Stimulated activated CD4-positive, alpha-beta T cell treated with anti-CD3 and anti-CD28 coated beads, TNF-alpha, amount 100 ng/mL, for 4 hours (primary cell): Measurements from ENCODE around the gene SLC13A2.

Experiments
- DNase-seq, 3 experiments: peaks; one replicate each; pipeline ENCODE4 v3.0.0-alpha.2; 2020; ENCODE audit warnings: low read depth in 3 of 3

The SLC13A2 gene

GRCh38 chr17:28492352-28493310, 19.2 kb downstream of the SLC13A2 start:
- no peak for DNase-seq

- no peak for DNase-seq
Measured at GRCh38 chr17:28493460-28493859, 20.0 kb downstream of the SLC13A2 start.

- peak; percentile 57 to 71 (median 61) for DNase-seq
Measured at GRCh38 chr17:28494445-28495188, 21.2 kb downstream of the SLC13A2 start.

- DNase-seq = no peak
Measured at GRCh38 chr17:28495635-28496034, 22.2 kb downstream of the SLC13A2 start.

GRCh38 chr17:28497931-28498330, 24.5 kb downstream of the SLC13A2 start:
- DNase-seq = no peak

GRCh38 chr17:28498652-28499363, 25.4 kb downstream of the SLC13A2 start:
- no peak for DNase-seq

- no peak for DNase-seq
Measured at GRCh38 chr17:28499364-28499664, 25.9 kb downstream of the SLC13A2 start.

GRCh38 chr17:28499684-28500357, 26.4 kb downstream of the SLC13A2 start:
- DNase-seq = no peak

GRCh38 chr17:28500712-28501379, 27.4 kb downstream of the SLC13A2 start:
- no peak for DNase-seq

GRCh38 chr17:28501421-28502284, 28.2 kb downstream of the SLC13A2 start:
- no peak for DNase-seq

GRCh38 chr17:28503420-28503819, 30.0 kb downstream of the SLC13A2 start:
- no peak for DNase-seq

GRCh38 chr17:28505986-28506665, 32.7 kb downstream of the SLC13A2 start, which contains the start of gene FOXN1:
Gene FOXN1, plus strand, starts transcription at chr17:28506348. Its CDS starts 17,622 bp downstream, at chr17:28523970.
- no peak for DNase-seq

GRCh38 chr17:28506763-28507487, 33.5 kb downstream of the SLC13A2 start:
- DNase-seq = no peak

GRCh38 chr17:28507567-28508203, 34.2 kb downstream of the SLC13A2 start:
- DNase-seq = no peak

- no peak for DNase-seq
Measured at GRCh38 chr17:28508211-28508724, 34.8 kb downstream of the SLC13A2 start.

- DNase-seq = no peak
Measured at GRCh38 chr17:28509789-28510188, 36.3 kb downstream of the SLC13A2 start.

GRCh38 chr17:28511858-28512461, 38.5 kb downstream of the SLC13A2 start:
- no peak for DNase-seq

- DNase-seq = no peak
Measured at GRCh38 chr17:28513476-28513875, 40.0 kb downstream of the SLC13A2 start.
